Measurements from ENCODE around the gene TAF4. TPM values are rescaled to one million over a fixed set of nuclear protein-coding genes. Genes with fewer than 3 reads are reported as not detected.

Gene TAF4
- total RNA-seq, result 10 to 100 TPM; 25.5 to 39.9 TPM
- 23.0 TPM for polyA plus RNA-seq (2013, experiment 1 of 2)
- polyA plus RNA-seq (2013, experiment 2 of 2), result 24.8 TPM
- long read RNA-seq, experiment 1, partial matches to known transcripts, result 4 of 7 reads
- long read RNA-seq, experiment 1, other reads (novel, unspliced or antisense), result 3 of 7 reads
- long read RNA-seq, experiment 2, full-length matches to known transcripts, result 2 of 8 reads
- long read RNA-seq, experiment 2, partial matches to known transcripts, result 4 of 8 reads
- long read RNA-seq, experiment 2, other reads (novel, unspliced or antisense), result 2 of 8 reads
- long read RNA-seq, experiment 3, partial matches to known transcripts, result 3 of 4 reads
- long read RNA-seq, experiment 3, other reads (novel, unspliced or antisense), result 1 of 4 reads
- long read RNA-seq, experiment 4, result 0 reads

- Histone ChIP-seq H3K27me3 (ENCODE audit: control insufficient read depth, insufficient read depth, low read length, poor library complexity, severe bottlenecking) (no peaks in the 10 kb centered on the region), H3K9ac (ENCODE audit: extremely low read depth, low read length, poor library complexity, severe bottlenecking) (peak within 1 kb of the TSS; percentile 72), H3K27ac (ENCODE audit: low read depth, low read length) (peak within 1 kb of the TSS; percentile 89), H3K4me3 (ENCODE audit: low read length) (peak within 1 kb of the TSS; percentile 83), H3K9me3 (ENCODE audit: control insufficient read depth, low read length) (no peaks in the 10 kb centered on the region), H3K36me3 (ENCODE audit: control insufficient read depth, insufficient read depth, low read length) (peaks cover 27% of the 10 kb centered on the region), H3K4me1 (ENCODE audit: control insufficient read depth, insufficient read depth, low read length) (peaks cover 22% of the 10 kb centered on the region)
- 0 to 2% methylated on average over 11 to 116 of the region's 116 CpGs for WGBS, 2 experiments (ENCODE audit: insufficient coverage in 1 of 2, insufficient read length in 1 of 2)
- Mint-ChIP-seq H3K4me3 (peak within 1 kb of the TSS; percentile 71), H3K4me1 (peaks cover 28% of the 10 kb centered on the region), H3K36me3 (ENCODE audit: low read depth) (peaks cover 3% of the 10 kb centered on the region), H3K27me3 (ENCODE audit: insufficient read depth) (peaks cover 7% of the 10 kb centered on the region), H3K27ac (peak within 1 kb of the TSS; percentile 95), H3K9me3 (peaks cover 1% of the 10 kb centered on the region)
- TF ChIP-seq, protein P1, sequence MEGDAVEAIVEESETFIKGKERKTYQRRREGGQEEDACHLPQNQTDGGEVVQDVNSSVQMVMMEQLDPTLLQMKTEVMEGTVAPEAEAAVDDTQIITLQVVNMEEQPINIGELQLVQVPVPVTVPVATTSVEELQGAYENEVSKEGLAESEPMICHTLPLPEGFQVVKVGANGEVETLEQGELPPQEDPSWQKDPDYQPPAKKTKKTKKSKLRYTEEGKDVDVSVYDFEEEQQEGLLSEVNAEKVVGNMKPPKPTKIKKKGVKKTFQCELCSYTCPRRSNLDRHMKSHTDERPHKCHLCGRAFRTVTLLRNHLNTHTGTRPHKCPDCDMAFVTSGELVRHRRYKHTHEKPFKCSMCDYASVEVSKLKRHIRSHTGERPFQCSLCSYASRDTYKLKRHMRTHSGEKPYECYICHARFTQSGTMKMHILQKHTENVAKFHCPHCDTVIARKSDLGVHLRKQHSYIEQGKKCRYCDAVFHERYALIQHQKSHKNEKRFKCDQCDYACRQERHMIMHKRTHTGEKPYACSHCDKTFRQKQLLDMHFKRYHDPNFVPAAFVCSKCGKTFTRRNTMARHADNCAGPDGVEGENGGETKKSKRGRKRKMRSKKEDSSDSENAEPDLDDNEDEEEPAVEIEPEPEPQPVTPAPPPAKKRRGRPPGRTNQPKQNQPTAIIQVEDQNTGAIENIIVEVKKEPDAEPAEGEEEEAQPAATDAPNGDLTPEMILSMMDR (conservative IDR thresholded peaks at IDR 0.05), result no peak
- DNase-seq, result peak; percentile 89
Measured at GRCh38 chr20:62065674-62066338, at the start of gene TAF4. Gene TAF4, minus strand, starts transcription at chr20:62065881. Its CDS starts 71 bp downstream, at chr20:62065810.

GRCh38 chr20:62114894-62115293 is 49.2 kb upstream of the TAF4 start:
- Mint-ChIP-seq H3K4me1 (peaks cover 5% of the 10 kb centered on the region), H3K27ac (no peak overlapping the region), H3K9me3 (peaks cover 21% of the 10 kb centered on the region), H3K27me3 (ENCODE audit: insufficient read depth) (peaks cover 22% of the 10 kb centered on the region), H3K4me3 (peak overlapping the region; percentile 28), H3K36me3 (ENCODE audit: low read depth) (peaks cover 1% of the 10 kb centered on the region)
- H3K27me3 ChIP-seq (ENCODE audit: control insufficient read depth, insufficient read depth, low read length, poor library complexity, severe bottlenecking), result no peaks in the 10 kb centered on the region
- no peak overlapping the region for H3K27ac ChIP-seq (ENCODE audit: low read depth, low read length)
- DNase-seq, result peak; percentile 68
- peaks cover 7% of the 10 kb centered on the region for H3K9me3 ChIP-seq (ENCODE audit: control insufficient read depth, low read length)
- H3K9ac ChIP-seq (ENCODE audit: extremely low read depth, low read length, poor library complexity, severe bottlenecking), result no peak overlapping the region
- H3K36me3 ChIP-seq (ENCODE audit: control insufficient read depth, insufficient read depth, low read length), result no peaks in the 10 kb centered on the region
- H3K4me1 ChIP-seq (ENCODE audit: control insufficient read depth, insufficient read depth, low read length), result no peaks in the 10 kb centered on the region
- no peak overlapping the region for H3K4me3 ChIP-seq (ENCODE audit: low read length)
- TF ChIP-seq, protein P1 (conservative IDR thresholded peaks at IDR 0.05), result no peak
- 51 to 56% methylated on average over 7 to 8 of the region's 8 CpGs for WGBS, 2 experiments (ENCODE audit: insufficient coverage in 1 of 2, insufficient read length in 1 of 2)

- peaks cover 1% of the 10 kb centered on the region for H3K36me3 Mint-ChIP-seq (ENCODE audit: low read depth)
- H3K9ac ChIP-seq (ENCODE audit: extremely low read depth, low read length, poor library complexity, severe bottlenecking), result no peak overlapping the region
- DNase-seq, result no peak
- H3K27me3 Mint-ChIP-seq (ENCODE audit: insufficient read depth), result peaks cover 25% of the 10 kb centered on the region
- H3K27ac ChIP-seq (ENCODE audit: low read depth, low read length), result no peak overlapping the region
- WGBS, 2 experiments (ENCODE audit: insufficient coverage in 1 of 2, insufficient read length in 1 of 2), result 88 to 91% methylated on average over 4 to 6 of the region's 6 CpGs
- no peaks in the 10 kb centered on the region for H3K4me1 ChIP-seq (ENCODE audit: control insufficient read depth, insufficient read depth, low read length)
- H3K9me3 Mint-ChIP-seq, result peaks cover 45% of the 10 kb centered on the region
- H3K9me3 ChIP-seq (ENCODE audit: control insufficient read depth, low read length), result peaks cover 18% of the 10 kb centered on the region
- no peaks in the 10 kb centered on the region for H3K27me3 ChIP-seq (ENCODE audit: control insufficient read depth, insufficient read depth, low read length, poor library complexity, severe bottlenecking)
- H3K4me3 ChIP-seq (ENCODE audit: low read length), result no peak overlapping the region
- no peak overlapping the region for H3K4me3 Mint-ChIP-seq
- H3K4me1 Mint-ChIP-seq, result peaks cover 3% of the 10 kb centered on the region
- TF ChIP-seq, protein P1 (conservative IDR thresholded peaks at IDR 0.05), result no peak
- no peak overlapping the region for H3K27ac Mint-ChIP-seq
- no peaks in the 10 kb centered on the region for H3K36me3 ChIP-seq (ENCODE audit: control insufficient read depth, insufficient read depth, low read length)
Measured at GRCh38 chr20:62112368-62112767, 46.7 kb upstream of the TAF4 start.

Measured in endodermal cell (in vitro differentiated cells).